ENCODE results near the gene CLDN19.

GRCh38 chr1:42692461-42692860 lies 47.6 kb downstream of the CLDN19 start:
- no peak for TF ChIP-seq TAF1 (IDR thresholded peaks at IDR 0.05; ENCODE audit: low read depth)
- TF ChIP-seq EZH2 (IDR thresholded peaks at IDR 0.05; ENCODE audit: borderline replicate concordance, insufficient read depth, low read length, poor library complexity, severe bottlenecking), result no peak
- TF ChIP-seq CTCF (IDR thresholded peaks at IDR 0.05; ENCODE audit: poor library complexity, severe bottlenecking), result no peak
- TF ChIP-seq EP300 (conservative IDR thresholded peaks at IDR 0.05; ENCODE audit: poor library complexity, severe bottlenecking), result no peak
- TF ChIP-seq MXI1 (conservative IDR thresholded peaks at IDR 0.05; ENCODE audit: poor library complexity, severe bottlenecking), result no peak

Measured in neural cell (in vitro differentiated cells).